HG02885 (cell line): ENCODE data around the gene ETV4.

Experiments
- ATAC-seq: cut with Tn5 transposase; IDR thresholded peaks from one replicate; pipeline ENCODE4 v1.9.1; 2021; ENCODE audit warnings: mild to moderate bottlenecking; ENCODE audit not compliant: unreplicated experiment, poor library complexity

The ETV4 gene

DNA sequence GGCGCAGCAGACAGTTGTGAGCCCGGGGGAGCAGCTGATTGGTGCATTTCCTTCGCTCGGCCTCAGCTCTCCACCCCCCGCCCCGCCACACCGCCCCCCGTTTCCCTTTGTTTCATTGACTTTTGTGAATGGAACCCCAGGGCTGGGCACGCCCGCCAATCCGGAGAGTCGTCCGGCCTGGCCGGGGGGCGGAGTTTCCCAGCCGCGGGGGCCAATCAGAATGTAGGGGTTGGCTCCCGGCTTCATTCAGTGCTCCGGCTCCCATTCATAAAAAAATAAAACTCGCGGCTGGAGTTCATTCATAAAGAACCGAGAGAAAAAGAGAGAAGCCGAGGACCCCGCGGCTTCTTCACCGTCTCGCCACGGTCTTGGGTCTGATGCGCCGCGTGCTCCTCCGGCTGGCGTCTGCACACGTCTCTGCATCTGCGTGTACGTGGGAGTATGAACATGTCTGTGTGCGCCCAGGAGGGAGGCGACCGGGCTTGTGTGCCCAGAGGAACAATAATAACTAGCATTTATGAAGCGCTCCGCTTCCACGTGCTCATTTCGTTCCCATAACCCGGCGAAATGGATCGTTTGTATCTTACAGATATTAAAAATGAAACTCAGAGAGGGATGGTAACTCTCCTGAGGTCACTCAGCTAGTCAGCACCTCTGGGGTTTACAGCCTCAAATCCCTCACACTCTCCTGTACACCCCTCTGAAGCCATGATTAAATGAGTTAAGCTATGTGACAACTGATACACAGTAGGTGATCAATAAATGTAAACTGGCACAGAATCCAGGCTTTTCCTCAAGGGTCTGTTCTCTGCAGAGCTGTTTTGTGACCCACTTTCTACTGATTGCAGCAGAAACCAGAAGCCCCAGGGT is at the start of gene ETV4:
ETV4 (minus strand) TSS at position 22 of the 870 bp plus-strand sequence. CDS start 723 bp downstream, outside the sequence.
- peak; percentile 85 for ATAC-seq

DNA sequence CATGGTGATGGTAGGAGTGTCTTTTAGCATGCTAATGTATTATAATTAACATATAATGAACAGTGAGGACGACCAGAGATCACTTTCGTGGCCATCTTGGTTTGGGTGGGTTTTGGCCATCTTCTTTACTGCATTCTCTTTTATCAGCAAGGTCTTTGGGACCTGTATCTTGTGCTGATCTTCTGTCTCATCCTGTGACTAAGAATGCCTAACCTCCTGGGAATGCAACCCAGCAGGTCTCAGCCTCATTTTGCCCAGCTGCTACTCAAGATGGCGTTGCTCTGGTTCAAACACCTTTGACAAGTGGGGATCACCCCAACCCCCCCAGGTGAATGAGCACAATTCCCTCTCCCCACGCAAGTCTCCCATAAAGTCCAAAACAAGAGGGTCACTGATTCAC is 49.3 kb upstream of the ETV4 start:
- no peak for ATAC-seq

GRCh38 chr17:43591779-43592562 is 45.8 kb upstream of the ETV4 start:
- no peak for ATAC-seq

- ATAC-seq = no peak
These were observed 44.9 kb upstream of the ETV4 start for GRCh38 chr17:43591001-43591400.

DNA sequence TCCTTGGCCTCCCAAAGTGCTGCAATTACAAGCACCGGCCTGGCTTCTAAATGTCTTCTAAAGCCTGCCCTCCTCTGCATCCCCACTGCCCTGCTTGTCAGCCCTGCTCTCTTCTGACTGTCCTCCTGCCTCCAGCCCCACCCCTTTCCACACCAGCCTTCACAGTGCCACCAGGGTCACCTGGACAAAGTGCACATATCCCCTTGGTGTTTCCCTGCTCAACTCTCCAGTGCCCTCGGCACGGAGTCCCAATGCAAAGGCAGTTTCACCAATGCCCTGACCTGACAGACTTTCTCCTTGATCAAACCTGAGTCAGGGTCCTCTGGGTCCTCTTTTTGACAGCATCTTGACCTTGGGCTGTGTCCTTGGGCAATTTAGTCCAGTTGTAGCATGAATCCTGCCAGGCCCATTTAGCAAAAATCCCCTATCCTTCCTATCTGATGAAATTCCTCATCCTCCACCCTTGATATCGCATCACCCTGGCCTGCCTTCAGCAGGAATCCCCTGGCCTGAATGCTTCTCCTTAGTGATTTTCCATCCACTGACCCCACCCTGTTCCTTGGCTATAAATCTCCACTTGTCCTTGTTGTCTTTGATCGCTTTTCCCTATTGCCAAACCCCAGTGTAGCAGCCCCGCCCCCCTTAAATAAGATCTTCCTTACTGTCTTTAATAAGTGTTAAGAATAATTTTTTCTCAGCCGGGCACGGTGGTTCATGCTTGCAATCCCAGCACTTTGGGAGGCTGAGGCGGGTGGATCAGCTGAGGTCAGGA is 42.7 kb upstream of the ETV4 start:
- no peak for ATAC-seq

DNA sequence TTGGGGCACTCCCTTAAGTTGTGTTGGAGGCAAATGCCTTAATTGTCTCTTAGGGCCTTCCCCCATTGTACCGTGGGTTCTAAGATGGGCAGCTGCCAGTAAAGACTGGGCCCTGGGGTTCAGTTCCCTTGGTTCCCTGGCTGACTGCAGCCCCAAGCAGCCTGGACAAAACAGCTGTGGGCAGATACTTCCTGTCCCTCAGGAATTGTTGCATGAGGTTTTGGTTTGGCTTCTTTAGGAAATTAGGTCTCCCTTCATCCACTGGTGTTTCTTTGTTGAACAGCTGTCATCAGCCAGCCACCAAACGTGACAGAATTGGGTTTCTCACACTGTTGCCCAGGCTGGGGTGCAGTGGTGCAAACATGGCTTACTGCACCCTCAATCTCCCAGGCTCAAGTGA is 42.0 kb upstream of the ETV4 start:
- no peak for ATAC-seq

GRCh38 chr17:43587647-43588046 is 41.5 kb upstream of the ETV4 start:
- ATAC-seq = no peak

DNA sequence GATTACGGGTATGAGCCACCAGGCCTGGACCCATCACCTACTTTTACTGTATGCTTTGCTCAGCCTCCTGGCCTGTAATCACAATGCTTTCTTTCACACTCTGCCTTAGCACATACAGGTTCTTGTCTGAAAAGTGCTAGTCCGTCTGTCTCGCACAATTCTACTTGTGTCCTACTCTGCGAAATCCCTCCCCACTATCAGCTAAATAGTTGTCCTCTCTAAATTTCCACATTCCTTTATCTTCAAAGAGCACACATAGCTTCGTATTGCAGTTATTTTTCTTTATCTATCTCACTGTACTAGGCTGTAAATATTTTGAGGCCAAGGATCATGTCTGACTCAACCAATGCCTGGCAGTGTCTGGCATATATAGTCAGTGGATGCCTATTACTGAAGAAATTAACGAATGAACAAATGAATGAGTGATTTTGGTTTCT is 38.5 kb upstream of the ETV4 start:
- no peak for ATAC-seq

DNA sequence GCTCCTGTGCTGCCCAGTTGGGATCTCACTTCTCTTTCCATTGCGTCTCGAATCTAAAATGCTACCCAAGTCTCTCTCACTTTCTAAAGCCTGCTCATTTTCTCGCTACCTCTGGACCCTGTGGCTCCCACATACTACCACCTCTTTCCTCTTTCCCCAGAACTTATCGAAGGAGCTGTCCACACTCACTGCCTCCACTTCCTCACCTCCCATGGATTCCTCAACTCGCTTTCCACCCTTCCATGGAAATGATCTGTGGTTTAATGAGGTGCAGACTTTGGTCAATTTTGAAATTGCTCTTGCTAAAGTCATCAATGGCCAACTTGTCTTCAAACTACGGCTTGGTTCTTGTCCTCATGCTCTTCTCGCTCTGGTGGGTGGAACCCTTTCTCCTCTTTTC is 37.2 kb upstream of the ETV4 start:
- ATAC-seq = no peak

GRCh38 chr17:43581613-43582012 is 35.5 kb upstream of the ETV4 start:
- no peak for ATAC-seq

- ATAC-seq = no peak
These were observed 35.0 kb upstream of the ETV4 start for GRCh38 chr17:43581130-43581529.

DNA sequence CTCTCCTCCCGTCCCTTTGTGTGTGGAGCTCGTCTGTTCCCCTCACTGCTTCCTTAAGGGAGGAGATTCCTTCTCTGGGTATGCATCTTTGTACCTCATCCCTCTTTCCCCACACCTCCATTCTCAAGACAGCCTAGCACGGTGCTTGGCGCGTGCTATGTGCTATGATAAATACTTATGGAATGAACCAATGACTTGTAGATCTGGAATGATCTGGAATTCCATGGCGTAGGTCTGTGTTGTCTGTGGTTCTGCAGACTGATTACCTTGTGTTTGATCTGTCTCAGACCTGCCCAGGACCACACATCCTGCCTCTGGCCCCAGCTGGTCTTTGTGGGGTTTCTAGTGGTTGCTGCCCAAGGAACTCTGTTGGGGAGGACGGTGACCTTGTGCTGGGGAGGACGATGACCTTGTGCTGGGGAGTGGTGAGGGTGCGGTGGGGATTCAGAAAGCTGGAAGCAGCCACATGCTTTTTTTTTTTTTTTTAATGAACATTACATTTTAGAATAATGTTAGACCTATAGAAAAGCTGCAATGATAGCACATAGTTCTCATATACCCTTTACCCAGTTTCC is 33.5 kb upstream of the ETV4 start:
- ATAC-seq = no peak

DNA sequence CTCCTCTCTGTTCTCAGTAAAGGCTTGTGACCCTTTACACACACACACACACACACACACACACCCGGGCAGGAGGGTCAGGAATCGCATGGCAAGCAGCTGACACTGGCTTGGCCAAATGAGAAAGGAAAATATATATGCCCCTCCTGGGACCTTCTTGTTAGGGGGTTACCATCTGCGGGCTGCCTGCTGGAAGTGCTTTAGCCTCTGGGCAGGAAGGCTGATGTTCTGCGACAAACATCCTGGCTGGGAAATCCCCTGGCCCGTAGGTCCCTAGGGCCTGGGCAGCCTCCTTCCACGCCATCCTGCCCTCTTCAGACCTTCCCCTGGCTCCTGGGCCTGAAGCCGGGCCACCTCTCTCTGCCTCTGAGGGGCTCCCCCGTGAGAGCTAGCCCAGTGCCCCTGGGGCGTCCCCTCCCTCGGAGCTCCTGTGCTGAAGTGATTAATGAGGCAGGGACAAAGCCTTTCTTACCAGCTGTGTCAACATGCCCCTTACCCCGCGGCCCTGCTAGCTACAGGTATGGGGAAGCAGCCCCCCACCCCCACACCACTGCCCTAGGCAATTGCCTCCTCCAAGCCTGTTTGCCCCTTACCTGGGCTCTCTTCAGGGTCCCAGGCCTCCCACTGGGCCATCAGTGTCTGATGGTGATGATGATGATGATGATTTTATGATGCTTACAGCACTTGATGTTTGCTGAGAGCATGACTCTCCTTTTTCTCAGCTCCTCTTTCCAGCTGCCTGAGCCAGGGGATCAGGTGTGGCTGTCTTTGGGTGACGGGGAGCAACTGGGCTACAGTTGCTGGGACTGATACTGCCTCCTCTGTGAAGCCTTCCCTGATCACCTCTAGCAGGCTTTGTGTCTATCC is 32.8 kb upstream of the ETV4 start:
- no peak for ATAC-seq

- no peak for ATAC-seq
These were observed 32.2 kb upstream of the ETV4 start for GRCh38 chr17:43578404-43578698.

- ATAC-seq = no peak
These were observed 31.7 kb upstream of the ETV4 start for GRCh38 chr17:43577664-43578403.

DNA sequence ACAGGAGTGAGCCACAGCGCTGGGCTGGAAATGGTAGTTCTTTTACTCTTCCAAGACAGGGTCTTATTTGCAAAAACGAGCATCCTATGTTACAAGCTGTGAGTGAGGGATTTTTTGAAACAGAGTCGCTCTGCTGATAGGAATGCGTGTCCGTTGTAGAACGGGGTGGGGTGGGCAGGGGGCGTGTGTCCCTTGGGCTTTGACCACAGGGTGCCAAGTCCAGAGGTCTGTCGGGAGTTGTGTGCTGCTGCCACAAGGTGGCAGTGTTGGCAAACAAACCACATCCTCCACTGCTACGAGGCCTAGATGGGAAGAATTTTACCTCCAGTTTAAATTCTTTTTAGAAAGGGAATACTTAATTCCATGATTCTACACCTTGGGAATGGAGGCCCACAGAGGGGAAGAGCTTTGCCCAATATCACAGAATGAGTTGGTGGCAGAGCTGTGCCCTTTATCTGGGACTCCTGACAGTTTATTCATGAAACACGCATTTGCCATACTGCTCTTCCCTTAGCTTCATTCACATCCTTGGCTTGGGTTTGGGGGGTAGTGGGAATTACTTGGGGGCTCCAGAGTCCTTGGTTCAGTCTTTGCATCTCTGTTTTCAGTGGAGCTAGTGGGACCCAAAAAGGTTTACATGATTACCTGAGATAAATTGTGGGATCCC is 30.6 kb upstream of the ETV4 start:
- no peak for ATAC-seq

- no peak for ATAC-seq
These were observed 28.9 kb upstream of the ETV4 start for GRCh38 chr17:43574896-43575525.

DNA sequence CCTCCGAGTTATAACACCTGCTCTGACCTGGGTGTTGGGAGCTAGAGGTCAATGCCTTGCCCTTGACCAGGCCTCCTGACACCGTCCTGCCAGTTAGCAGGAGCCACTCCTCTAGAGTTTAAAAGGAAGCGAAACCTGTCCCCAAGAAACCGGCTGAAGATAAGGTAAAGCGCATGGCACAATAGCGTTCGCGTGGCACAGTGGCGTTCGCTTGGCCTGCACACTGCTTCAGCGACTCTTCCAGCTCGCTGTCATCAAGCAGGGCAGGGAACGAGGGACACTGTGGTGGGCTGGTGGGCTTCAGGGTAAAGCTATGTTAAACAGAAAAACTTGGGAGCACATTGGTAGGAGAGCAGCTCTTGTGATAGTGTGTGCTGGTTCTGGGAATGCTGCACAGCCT is 28.2 kb upstream of the ETV4 start:
- ATAC-seq = no peak
